Body of pancreas (tissue), 4 donors: ENCODE data around the gene ATP6V1G1.

ENCODE experiments used
- POLR2A ChIP-seq, 3 donors: fragments of 450-650 bp; IDR thresholded peaks; one replicate each; pipeline ENCODE4 v1.6.1; 2016; ENCODE audit warnings: antibody characterized with exemption in 3 of 3, mild to moderate bottlenecking in 2 of 3
- TF ChIP-seq, protein P1 (sequence below), 7 experiments: fragments of 450-650 bp in 4 of 7; fragments of 200-600 bp in 3 of 7; sonication (generic) in 3 of 7; IDR thresholded peaks; one replicate each; pipeline ENCODE4 v1.5.1; 2016 to 2019; ENCODE audit warnings: antibody characterized with exemption in 7 of 7

DNA sequence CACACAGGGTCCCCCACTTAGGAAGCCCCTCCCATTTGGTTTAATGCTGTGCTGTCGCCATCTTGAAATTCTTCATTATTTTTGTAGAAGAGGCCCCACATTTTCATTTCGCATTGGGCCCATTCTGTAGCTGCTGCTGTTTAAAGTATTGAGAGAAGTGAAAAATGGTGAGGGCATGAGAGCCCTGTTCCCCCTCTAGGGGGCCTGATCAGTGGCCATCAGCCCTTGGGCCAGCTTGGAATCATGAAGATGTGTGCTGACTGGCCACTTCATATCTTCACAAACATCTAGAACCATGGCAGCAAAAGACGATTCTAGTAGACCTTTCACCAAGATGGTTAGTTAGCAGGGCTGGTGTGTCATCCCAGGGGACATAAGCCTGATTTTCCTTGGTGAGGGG, 26.8 kb downstream of the ATP6V1G1 start:
- no peak for TF ChIP-seq POLR2A (IDR thresholded peaks at IDR 0.05)
- TF ChIP-seq, protein P1, sequence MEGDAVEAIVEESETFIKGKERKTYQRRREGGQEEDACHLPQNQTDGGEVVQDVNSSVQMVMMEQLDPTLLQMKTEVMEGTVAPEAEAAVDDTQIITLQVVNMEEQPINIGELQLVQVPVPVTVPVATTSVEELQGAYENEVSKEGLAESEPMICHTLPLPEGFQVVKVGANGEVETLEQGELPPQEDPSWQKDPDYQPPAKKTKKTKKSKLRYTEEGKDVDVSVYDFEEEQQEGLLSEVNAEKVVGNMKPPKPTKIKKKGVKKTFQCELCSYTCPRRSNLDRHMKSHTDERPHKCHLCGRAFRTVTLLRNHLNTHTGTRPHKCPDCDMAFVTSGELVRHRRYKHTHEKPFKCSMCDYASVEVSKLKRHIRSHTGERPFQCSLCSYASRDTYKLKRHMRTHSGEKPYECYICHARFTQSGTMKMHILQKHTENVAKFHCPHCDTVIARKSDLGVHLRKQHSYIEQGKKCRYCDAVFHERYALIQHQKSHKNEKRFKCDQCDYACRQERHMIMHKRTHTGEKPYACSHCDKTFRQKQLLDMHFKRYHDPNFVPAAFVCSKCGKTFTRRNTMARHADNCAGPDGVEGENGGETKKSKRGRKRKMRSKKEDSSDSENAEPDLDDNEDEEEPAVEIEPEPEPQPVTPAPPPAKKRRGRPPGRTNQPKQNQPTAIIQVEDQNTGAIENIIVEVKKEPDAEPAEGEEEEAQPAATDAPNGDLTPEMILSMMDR (IDR thresholded peaks at IDR 0.05), result no peak
